ENCODE measurements around the gene SHROOM1.

SHROOM1 gene

DNA sequence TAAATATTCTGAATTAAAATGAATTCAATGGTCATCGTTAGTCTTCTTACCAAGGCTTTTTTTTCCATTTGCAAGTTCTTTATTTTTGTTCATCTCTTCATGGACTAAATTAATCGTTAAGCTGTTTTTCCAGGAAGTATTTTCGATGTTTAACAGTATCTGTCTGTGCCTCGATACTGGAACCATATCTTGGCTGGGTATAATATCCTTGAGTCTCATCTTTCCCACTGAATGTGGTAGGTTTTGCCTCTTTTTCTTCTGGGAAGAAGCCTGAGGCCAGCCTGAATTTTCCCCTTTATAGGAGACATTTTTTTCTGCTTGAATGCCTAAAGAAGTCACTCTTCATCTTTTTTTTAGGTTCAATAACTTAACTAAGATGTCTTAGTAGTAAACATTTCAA is 49.4 kb downstream of the SHROOM1 start:
- in situ Hi-C loops (cut with MboI; ENCODE audit: low sequenced_read_pairs): no loop called here

- in situ Hi-C loops (cut with MboI; ENCODE audit: low sequenced_read_pairs): no loop called here
These were observed 49.9 kb downstream of the SHROOM1 start for GRCh38 chr5:132780577-132780976.

DNA sequence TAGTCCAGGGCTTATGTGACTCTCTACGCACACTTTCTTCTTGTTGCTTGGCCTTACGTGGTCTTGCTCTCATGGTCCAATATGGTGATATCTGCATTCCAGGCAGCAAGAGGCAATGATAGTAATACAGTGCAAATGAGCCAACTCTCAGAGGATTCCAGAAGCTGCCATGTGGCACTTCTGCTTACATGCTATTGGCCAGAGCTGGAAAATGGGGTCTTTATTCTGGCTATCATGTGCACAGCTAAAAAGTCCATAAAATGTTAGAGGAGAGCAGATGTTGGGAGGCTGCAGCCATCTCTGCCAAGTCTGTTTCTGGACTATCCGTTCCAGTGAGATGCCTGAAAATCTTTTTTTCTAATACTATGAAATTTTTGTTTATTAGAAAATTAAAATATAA is 50.5 kb downstream of the SHROOM1 start:
- in situ Hi-C loops (cut with MboI; ENCODE audit: low sequenced_read_pairs): no loop called here

GRCh38 chr5:132778856-132779255 is 51.6 kb downstream of the SHROOM1 start:
- in situ Hi-C loops (cut with MboI; ENCODE audit: low sequenced_read_pairs): no loop called here

GRCh38 chr5:132778129-132778528 is 52.3 kb downstream of the SHROOM1 start:
- in situ Hi-C loops (cut with MboI; ENCODE audit: low sequenced_read_pairs): no loop called here

DNA sequence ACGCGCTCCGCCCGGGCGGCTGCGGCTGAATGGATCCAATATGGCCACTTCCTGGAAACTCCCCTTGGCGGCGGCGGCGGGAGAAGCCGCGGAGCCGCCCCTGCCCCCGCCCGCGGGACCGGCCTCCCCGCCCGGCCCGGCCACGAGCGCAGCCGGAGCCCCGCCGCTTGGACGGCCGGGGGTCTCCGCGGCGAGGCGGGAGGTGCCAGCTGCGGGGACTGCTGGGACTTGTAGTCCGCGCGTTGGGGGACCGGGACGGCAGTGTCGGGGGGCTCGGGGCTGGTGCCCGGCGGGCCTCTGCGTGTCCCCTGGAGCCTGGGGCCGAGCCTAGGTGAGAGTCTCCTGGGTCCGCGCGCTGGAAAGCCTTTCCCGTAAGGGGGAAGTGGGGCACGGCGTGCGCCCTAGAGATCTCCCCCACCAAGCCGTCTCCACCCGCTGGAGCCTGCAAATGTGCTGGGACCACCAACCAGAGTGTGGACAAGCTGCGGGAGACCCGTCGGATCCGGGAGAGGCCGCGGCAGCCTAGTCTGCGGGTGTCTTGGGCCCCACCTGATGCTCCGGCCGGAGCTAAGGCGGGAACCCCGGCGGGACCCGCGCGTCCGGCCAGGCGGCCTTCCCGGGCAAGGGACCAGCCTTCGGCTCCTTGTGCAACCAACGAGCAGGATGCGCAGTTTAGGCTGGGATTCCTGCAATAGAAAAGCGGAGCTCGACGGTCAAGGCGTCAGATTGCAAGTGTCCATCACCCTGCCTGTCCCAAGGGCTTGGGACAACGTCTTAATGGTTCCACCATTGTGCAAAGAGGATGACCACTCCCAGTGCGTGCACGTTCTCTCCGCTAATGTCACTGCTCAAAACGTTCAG is 53.0 kb downstream of the SHROOM1 start, which contains the start of gene SEPTIN8:
Gene SEPTIN8, minus strand, starts transcription at position 31 of the 861 bp plus-strand sequence. CDS start 102 bp downstream, outside the sequence.
- in situ Hi-C loops (cut with MboI; ENCODE audit: low sequenced_read_pairs): no loop called here

- in situ Hi-C loops (cut with MboI; ENCODE audit: low sequenced_read_pairs): no loop called here
These were observed 53.6 kb downstream of the SHROOM1 start for GRCh38 chr5:132776938-132777208.

DNA sequence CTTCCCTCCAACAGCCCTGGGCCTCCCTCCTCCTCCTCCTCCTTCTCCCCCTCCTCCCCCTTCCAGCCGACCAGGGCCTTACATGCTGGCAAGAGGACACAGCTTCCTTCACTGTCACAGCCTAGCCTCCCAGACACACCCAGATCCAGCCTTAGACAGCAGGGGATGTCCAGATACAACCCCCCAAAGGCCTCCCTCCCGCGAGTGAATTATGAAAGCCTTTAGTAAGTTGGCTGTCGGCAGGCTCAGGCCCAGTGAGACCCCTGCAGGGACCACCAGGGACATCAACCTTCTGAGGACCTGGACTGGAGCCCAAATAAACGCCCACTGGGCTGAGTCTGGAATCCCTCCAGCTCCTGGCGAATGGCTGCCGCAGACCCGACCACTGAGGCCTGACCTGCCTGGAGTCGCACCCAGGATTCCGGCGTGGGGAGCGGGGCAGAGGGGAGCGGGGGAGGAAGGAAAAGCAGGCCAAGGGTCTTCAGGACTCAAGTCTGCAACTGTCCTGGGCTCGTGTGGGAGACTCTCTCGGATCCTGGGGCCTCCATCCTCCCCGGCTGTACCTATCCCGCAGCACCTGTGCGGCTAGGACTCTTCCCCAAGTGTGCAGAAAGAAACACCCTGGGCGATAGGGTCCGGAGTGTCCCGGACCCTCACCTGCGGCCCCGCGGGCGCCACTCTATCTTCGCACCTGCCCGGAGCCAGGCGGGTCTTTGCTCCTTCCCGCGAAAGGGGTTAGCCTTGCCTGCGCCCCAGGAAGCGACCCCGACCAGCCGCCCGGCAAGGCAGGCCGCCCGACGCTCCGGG is 54.1 kb downstream of the SHROOM1 start:
- in situ Hi-C loops (cut with MboI; ENCODE audit: low sequenced_read_pairs): no loop called here

GRCh38 chr5:132775476-132775961 is 54.9 kb downstream of the SHROOM1 start:
- in situ Hi-C loops (cut with MboI; ENCODE audit: low sequenced_read_pairs): no loop called here

DNA sequence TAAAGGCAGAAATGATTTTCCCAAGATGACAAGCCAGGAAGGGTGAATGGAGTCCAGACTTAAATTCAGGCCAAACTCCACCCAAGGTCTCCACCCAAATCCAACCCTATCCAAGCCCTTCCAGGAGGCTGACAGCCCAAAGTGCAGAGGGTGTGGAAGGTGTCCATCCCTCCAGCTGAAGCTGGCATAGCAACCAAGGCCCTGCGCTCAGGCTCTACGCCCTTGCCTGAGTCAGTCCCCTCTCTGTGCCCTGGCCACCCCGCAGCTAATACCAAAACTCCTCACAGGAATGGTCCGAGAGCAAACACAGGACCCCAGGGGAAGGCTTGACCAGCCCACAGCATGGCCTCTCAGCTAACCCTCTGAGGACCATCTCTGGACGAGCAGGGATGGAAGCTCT is 55.6 kb downstream of the SHROOM1 start:
- in situ Hi-C loops (cut with MboI; ENCODE audit: low sequenced_read_pairs): no loop called here

- in situ Hi-C loops (cut with MboI; ENCODE audit: low sequenced_read_pairs): no loop called here
These were observed 56.0 kb downstream of the SHROOM1 start for GRCh38 chr5:132774406-132774805.

- in situ Hi-C loops (cut with MboI; ENCODE audit: low sequenced_read_pairs): no loop called here
These were observed 56.7 kb downstream of the SHROOM1 start for GRCh38 chr5:132773601-132774355.

DNA sequence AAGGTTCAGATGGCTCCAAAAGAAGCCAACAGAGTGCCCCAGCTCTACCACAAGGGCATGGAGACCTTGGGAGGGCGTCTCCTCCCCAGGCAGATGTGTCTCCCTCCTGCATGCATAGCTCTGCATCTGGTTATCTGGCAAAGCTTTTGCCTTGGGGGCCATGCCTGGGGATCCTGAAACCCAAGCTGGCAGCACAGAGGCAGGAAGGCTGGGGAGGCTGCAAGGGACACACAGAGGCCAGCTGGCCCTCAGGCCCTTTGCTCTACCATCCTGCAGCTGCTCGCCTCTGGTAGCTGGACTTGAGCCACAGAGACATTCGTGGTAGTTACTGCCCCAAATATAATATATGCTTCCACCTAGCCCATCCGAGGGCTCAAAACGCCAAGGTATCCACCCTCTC is 57.3 kb downstream of the SHROOM1 start:
- in situ Hi-C loops (cut with MboI; ENCODE audit: low sequenced_read_pairs): no loop called here

GRCh38 chr5:132772291-132773070 is 58.0 kb downstream of the SHROOM1 start:
- in situ Hi-C loops (cut with MboI; ENCODE audit: low sequenced_read_pairs): no loop called here
